Stomach (tissue), 4 donors: Measurements from ENCODE around the gene C2orf92.

Experiments
- EP300 ChIP-seq: sonication (generic); formaldehyde crosslinking; IDR thresholded peaks from one replicate; pipeline ENCODE4 v1.6.1; 2017; ENCODE audit warnings: antibody characterized with exemption
- POLR2A ChIP-seq, 4 donors: fragments of 450-650 bp; IDR thresholded peaks; one replicate each; pipeline ENCODE4 v1.6.1; 2016; ENCODE audit warnings: antibody characterized with exemption in 4 of 4, control low read depth in 2 of 4, mild to moderate bottlenecking in 1 of 4, moderate library complexity in 1 of 4
- POLR2AphosphoS5 ChIP-seq, 3 donors: sonication (generic); formaldehyde crosslinking; IDR thresholded peaks; one replicate each; pipeline ENCODE4 v1.6.1; 2016; ENCODE audit warnings: antibody characterized with exemption in 3 of 3
- TF ChIP-seq, protein P1 (sequence below), 7 experiments: fragments of 450-650 bp in 4 of 7; fragments of 200-600 bp in 3 of 7; sonication (generic) in 3 of 7; IDR thresholded peaks; one replicate each; pipeline ENCODE4 v1.5.1; 2016 to 2019; ENCODE audit warnings: antibody characterized with exemption in 7 of 7, control low read depth in 2 of 7, mild to moderate bottlenecking in 1 of 7

DNA sequence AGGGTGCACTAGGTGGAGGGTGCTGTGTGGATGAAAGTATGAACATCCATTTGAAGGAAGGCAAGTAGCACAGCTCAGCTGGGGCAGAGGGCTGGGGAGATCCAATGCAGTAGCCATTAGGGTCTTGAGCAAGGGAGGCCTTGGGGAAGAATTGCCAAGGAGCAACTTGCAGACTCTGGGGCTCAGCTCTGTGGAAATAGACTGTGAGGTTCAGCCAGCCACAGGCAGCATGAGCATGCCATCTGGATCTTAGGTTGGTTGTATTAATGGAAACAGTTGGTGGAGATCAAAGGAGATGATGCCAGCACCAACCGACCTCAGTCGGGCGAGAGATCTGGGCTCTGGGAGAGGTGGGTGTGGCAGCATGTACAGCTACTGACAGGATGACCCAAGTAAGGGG is 49.4 kb downstream of the C2orf92 start:
- no peak for TF ChIP-seq POLR2AphosphoS5 (IDR thresholded peaks at IDR 0.05)
- TF ChIP-seq, protein P1, sequence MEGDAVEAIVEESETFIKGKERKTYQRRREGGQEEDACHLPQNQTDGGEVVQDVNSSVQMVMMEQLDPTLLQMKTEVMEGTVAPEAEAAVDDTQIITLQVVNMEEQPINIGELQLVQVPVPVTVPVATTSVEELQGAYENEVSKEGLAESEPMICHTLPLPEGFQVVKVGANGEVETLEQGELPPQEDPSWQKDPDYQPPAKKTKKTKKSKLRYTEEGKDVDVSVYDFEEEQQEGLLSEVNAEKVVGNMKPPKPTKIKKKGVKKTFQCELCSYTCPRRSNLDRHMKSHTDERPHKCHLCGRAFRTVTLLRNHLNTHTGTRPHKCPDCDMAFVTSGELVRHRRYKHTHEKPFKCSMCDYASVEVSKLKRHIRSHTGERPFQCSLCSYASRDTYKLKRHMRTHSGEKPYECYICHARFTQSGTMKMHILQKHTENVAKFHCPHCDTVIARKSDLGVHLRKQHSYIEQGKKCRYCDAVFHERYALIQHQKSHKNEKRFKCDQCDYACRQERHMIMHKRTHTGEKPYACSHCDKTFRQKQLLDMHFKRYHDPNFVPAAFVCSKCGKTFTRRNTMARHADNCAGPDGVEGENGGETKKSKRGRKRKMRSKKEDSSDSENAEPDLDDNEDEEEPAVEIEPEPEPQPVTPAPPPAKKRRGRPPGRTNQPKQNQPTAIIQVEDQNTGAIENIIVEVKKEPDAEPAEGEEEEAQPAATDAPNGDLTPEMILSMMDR (IDR thresholded peaks at IDR 0.05): no peak
- no peak for TF ChIP-seq EP300
- TF ChIP-seq POLR2A (IDR thresholded peaks at IDR 0.05): no peak
